Activated CD8-positive, alpha-beta memory T cell treated with anti-CD3 and anti-CD28 coated beads, Interleukin-2, amount 10 ng/mL, durations not matched to agents 7 days and 5 days (primary cell): ENCODE results near the gene HMCN1. TPM values are rescaled to one million over a fixed set of nuclear protein-coding genes. Genes with fewer than 3 reads are reported as not detected.

Experiments used
- ATAC-seq: fragments of 150-1000 bp; cut with Tn5 transposase; one replicate; pipeline ENCODE4 v1.10.0; 2021; ENCODE audit warnings: moderate library complexity
- CTCF ChIA-PET: fragments of 350-600 bp; sonication (Branson Sonifier 250); formaldehyde crosslinking; loops from one replicate; lab custom pipeline; 2021; ENCODE audit warnings: antibody characterized with exemption; lab: Charles Lee
- DNase-seq: peaks from one replicate; pipeline ENCODE4 v3.0.0-alpha.2; 2020
- H3K27ac Mint-ChIP-seq: one replicate; pipeline ENCODE4 v1.8.0; 2021; ENCODE audit warnings: mild to moderate bottlenecking, mixed read lengths
- H3K27me3 Mint-ChIP-seq: one replicate; pipeline ENCODE4 v1.8.0; 2021; ENCODE audit warnings: mixed read lengths
- H3K36me3 Mint-ChIP-seq: one replicate; pipeline ENCODE4 v1.8.0; 2021; ENCODE audit warnings: mild to moderate bottlenecking, mixed read lengths
- H3K4me1 Mint-ChIP-seq: one replicate; pipeline ENCODE4 v1.8.0; 2021; ENCODE audit warnings: mixed read lengths
- H3K4me3 Mint-ChIP-seq: one replicate; pipeline ENCODE4 v1.8.0; 2021; ENCODE audit warnings: mild to moderate bottlenecking, moderate library complexity, mixed read lengths
- H3K9me3 Mint-ChIP-seq: one replicate; pipeline ENCODE4 v1.8.0; 2022; ENCODE audit warnings: low read depth, mixed read lengths
- total RNA-seq, 2 experiments: library from RNA; stranded (reverse); gene quantifications; one replicate each; pipeline ENCODE4 v1.2.3, GENCODE V29; 2021

HMCN1 gene
- total RNA-seq, 2 experiments from 2014 or later = 0.06 to 0.28 TPM

GRCh38 chr1:185920602-185921001, 186.4 kb downstream of the HMCN1 start:
- H3K4me3 Mint-ChIP-seq = no peak overlapping the region
- H3K36me3 Mint-ChIP-seq = no peaks in the 10 kb centered on the region
- ATAC-seq (no peak), DNase-seq (no peak)
- no peak overlapping the region for H3K27ac Mint-ChIP-seq
- CTCF ChIA-PET = no interaction called here
- no peaks in the 10 kb centered on the region for H3K27me3 Mint-ChIP-seq
- no peaks in the 10 kb centered on the region for H3K9me3 Mint-ChIP-seq
- no peaks in the 10 kb centered on the region for H3K4me1 Mint-ChIP-seq

DNA sequence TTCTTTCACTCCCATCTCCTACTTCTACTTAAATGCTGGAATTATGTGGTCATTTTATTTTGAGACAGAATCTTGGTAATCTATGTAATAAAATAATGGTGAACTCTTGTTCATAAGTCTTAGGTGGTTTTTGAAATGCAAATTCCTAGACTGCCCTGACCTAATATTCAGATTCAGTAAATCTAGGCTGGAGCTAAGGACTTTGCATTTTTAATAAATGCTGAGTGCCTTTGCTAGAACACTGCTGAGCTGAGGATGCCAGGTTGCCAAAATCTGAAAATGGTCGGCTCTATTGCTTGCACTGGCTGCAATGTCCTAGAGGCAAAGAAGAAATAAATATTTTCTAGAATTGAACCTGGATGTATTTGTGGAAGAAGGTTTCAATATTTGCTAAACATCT, 187.4 kb downstream of the HMCN1 start:
- H3K27ac Mint-ChIP-seq = no peak overlapping the region
- no peak overlapping the region for H3K4me3 Mint-ChIP-seq
- no peak for ATAC-seq
- no peaks in the 10 kb centered on the region for H3K4me1 Mint-ChIP-seq
- no peaks in the 10 kb centered on the region for H3K36me3 Mint-ChIP-seq
- CTCF ChIA-PET = no interaction called here
- no peaks in the 10 kb centered on the region for H3K9me3 Mint-ChIP-seq
- H3K27me3 Mint-ChIP-seq = no peaks in the 10 kb centered on the region
- no peak for DNase-seq

DNA sequence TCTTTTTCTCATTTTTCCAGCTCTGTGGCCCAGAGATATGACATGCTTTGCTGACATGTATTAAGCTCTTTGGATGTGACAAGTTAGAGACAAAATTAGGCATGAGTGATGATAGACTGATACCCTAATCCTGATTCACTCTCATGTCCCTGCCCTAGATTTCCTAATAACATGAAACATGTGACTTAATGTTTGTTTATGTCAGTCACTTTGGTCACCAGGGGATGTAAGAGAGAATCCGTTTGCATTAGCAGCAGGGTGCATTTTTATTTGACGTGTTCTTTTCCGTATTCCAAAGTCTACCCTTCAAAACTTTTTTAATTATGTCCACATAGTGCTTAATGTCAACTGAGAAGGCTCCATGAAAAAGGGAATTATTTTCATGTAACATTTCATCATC, 192.4 kb downstream of the HMCN1 start:
- no peaks in the 10 kb centered on the region for H3K27me3 Mint-ChIP-seq
- ATAC-seq (no peak), DNase-seq (no peak)
- H3K4me3 Mint-ChIP-seq = no peak overlapping the region
- CTCF ChIA-PET = no interaction called here
- no peak overlapping the region for H3K27ac Mint-ChIP-seq
- H3K36me3 Mint-ChIP-seq = no peaks in the 10 kb centered on the region
- H3K4me1 Mint-ChIP-seq = no peaks in the 10 kb centered on the region
- H3K9me3 Mint-ChIP-seq = no peaks in the 10 kb centered on the region

DNA sequence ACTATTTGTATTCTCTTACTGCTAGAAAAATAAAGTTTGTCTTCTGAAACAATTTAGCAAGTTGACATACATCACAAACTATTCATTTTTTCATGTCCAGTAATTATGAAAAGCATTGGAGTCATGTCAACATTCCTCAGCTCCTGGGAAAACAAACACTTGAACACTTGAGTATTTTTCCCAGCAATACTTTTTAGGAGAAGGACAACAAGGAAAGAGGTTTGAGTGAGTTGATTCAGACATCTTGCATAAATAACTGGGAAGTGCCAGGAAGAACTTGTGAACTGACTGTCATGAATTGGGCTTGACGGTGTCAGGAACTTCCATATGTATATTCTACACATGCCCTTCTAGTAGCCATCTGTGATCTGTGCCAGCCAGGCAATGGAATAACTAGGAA, 195.6 kb downstream of the HMCN1 start:
- H3K4me1 Mint-ChIP-seq = no peaks in the 10 kb centered on the region
- no peak overlapping the region for H3K4me3 Mint-ChIP-seq
- DNase-seq = no peak
- no peak for ATAC-seq
- H3K27ac Mint-ChIP-seq = no peak overlapping the region
- H3K36me3 Mint-ChIP-seq = no peaks in the 10 kb centered on the region
- CTCF ChIA-PET = no interaction called here
- H3K27me3 Mint-ChIP-seq = no peaks in the 10 kb centered on the region
- no peaks in the 10 kb centered on the region for H3K9me3 Mint-ChIP-seq

- H3K9me3 Mint-ChIP-seq = no peaks in the 10 kb centered on the region
- DNase-seq (no peak), ATAC-seq (no peak)
- H3K4me1 Mint-ChIP-seq = no peaks in the 10 kb centered on the region
- no peaks in the 10 kb centered on the region for H3K36me3 Mint-ChIP-seq
- H3K27me3 Mint-ChIP-seq = no peaks in the 10 kb centered on the region
- no peak overlapping the region for H3K4me3 Mint-ChIP-seq
- no peak overlapping the region for H3K27ac Mint-ChIP-seq
- CTCF ChIA-PET = no interaction called here
These were observed 197.2 kb downstream of the HMCN1 start for GRCh38 chr1:185931438-185931837.

DNA sequence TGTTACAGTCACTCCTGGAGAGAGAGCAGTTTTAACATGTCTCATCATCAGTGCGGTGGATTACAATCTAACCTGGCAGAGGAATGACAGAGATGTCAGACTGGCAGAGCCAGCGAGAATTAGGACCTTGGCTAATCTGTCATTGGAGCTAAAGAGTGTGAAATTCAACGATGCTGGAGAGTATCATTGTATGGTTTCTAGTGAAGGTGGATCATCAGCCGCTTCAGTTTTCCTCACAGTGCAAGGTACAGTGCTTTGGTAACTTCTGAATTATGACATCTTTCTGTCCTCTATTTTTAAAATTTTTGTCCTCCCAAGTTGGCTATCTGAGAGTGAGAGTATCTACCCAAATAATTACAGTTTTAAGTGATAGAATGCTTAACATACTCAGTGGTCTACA, 199.4 kb downstream of the HMCN1 start:
- CTCF ChIA-PET = no interaction called here
- Mint-ChIP-seq H3K36me3 (no peaks in the 10 kb centered on the region), H3K27me3 (no peaks in the 10 kb centered on the region), H3K4me3 (no peak overlapping the region), H3K4me1 (no peaks in the 10 kb centered on the region), H3K27ac (no peak overlapping the region), H3K9me3 (no peaks in the 10 kb centered on the region)
- DNase-seq (no peak), ATAC-seq (no peak)

DNA sequence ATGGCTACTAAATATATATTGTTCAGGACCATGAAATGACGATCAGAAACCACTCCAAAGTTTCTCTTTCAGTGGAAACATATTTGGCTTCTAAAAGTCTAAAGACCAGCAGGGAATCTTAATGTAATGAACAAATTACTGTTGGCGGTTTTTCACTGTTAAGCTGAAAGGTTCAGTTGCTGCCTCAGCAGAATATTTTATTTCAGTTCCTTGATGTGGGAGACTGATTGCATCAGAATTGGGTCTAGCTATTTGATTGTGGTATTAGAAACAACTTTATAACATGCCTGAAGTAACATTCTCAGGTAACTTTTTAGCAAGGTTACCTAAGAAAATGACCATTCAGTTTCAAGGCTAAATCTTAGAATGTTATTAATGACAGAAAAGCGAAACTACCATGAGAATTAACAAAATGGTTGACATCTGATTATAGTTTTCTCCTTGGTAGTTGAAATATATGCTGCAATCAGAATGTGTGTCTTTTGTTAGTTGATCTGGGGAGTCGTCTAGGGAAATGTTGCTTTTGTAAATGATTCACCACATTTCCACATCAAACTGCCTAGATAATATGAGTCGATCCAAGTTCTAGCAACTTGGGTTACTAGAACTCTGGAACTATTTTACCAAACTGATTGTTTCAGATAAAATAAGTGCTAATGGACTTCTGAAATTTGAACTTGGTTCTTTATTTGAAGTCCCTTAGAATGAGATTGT, 200.4 kb downstream of the HMCN1 start:
- ATAC-seq (no peak), DNase-seq (no peak)
- Mint-ChIP-seq H3K4me3 (no peak overlapping the region), H3K9me3 (no peaks in the 10 kb centered on the region), H3K27me3 (no peaks in the 10 kb centered on the region), H3K27ac (no peak overlapping the region), H3K36me3 (no peaks in the 10 kb centered on the region), H3K4me1 (no peaks in the 10 kb centered on the region)
- CTCF ChIA-PET = no interaction called here

DNA sequence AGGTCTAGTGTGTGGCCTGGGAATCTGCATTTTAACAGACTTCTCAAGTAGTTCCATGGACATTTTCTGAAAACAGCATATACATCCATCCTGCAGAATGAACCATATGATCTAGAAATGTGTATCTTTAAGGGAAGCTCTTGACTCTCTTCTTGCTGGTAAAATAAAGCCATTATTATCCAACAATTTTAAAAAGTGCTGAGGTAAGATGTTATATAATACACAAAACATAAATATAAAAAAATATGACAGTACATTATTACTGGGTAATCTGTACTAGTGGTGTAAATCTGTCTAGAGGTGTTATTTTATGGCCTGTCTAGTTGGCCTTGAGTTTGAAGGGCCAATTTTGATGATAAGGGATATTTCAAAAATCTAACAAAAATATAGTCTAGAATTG, 201.2 kb downstream of the HMCN1 start:
- DNase-seq (no peak), ATAC-seq (no peak)
- Mint-ChIP-seq H3K36me3 (no peaks in the 10 kb centered on the region), H3K4me3 (no peak overlapping the region), H3K9me3 (no peaks in the 10 kb centered on the region), H3K4me1 (no peaks in the 10 kb centered on the region), H3K27ac (no peak overlapping the region), H3K27me3 (no peaks in the 10 kb centered on the region)
- CTCF ChIA-PET = no interaction called here

DNA sequence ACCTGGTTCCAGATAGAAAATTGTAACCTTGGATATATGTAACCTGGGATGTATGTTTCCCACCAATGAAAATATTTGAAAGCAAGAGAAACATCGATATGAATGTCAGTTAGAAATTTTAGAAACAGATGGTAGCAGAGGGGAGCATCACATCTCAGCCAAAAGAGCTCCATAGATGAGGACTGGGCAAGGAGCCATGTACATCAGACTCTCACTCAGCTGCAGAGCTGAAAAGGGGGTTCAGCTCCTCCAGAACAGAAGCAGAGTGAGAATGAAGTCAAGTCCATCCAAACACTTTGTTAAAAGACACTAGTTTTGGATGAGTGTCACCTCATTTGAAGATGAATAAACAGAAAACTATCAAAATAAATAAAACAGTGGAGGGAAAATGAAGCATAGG, 202.4 kb downstream of the HMCN1 start:
- ATAC-seq = no peak
- Mint-ChIP-seq H3K36me3 (no peaks in the 10 kb centered on the region), H3K4me3 (no peak overlapping the region), H3K4me1 (no peaks in the 10 kb centered on the region), H3K27me3 (no peaks in the 10 kb centered on the region), H3K27ac (no peak overlapping the region), H3K9me3 (no peaks in the 10 kb centered on the region)
- no peak for DNase-seq
- CTCF ChIA-PET = no interaction called here

DNA sequence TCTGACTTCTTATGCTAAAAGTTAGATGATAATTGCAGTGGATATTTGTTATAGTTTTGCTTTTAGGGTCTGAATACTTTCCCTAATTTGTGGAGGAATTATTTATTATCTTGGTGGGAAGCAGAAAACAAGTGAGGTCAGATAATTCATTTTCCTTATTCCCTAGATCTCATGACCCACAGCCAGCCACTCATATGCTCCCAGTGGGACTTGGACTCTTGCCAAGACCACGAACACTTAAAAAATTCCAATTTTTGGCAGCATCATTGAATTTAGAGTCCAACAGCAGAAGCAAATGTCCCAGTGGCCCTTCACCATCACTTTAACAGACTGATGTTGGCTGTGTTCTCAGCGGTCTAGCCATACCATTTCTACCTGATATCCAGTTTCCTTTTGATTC, 204.2 kb downstream of the HMCN1 start:
- CTCF ChIA-PET = no interaction called here
- no peak for DNase-seq
- Mint-ChIP-seq H3K4me3 (no peak overlapping the region), H3K36me3 (no peaks in the 10 kb centered on the region), H3K4me1 (no peaks in the 10 kb centered on the region), H3K27ac (no peak overlapping the region), H3K27me3 (no peaks in the 10 kb centered on the region), H3K9me3 (no peaks in the 10 kb centered on the region)
- ATAC-seq = no peak

DNA sequence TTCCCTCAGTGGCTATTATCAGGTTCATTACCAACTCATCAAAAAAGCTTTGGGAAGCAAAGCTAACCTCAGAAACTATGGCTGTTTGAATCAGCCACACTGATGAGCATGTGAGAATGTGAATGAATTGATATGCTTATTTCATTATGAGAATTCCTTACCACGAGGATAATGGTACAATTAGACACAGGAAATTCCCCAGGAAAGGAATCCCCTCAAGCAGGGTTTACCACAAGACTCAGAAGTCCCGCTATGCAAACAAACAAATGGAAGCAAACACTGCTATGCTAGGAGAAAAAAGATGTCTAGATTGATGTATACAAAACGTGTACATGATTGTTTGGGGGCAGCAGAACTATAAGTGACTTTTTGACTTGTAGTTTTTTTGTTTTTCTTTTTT, 205.0 kb downstream of the HMCN1 start:
- no peak for ATAC-seq
- CTCF ChIA-PET = no interaction called here
- H3K4me1 Mint-ChIP-seq = no peaks in the 10 kb centered on the region
- no peaks in the 10 kb centered on the region for H3K36me3 Mint-ChIP-seq
- no peaks in the 10 kb centered on the region for H3K9me3 Mint-ChIP-seq
- no peaks in the 10 kb centered on the region for H3K27me3 Mint-ChIP-seq
- no peak overlapping the region for H3K4me3 Mint-ChIP-seq
- H3K27ac Mint-ChIP-seq = no peak overlapping the region
- DNase-seq = no peak

GRCh38 chr1:185942961-185943360, 208.8 kb downstream of the HMCN1 start:
- DNase-seq (no peak), ATAC-seq (no peak)
- Mint-ChIP-seq H3K4me1 (no peaks in the 10 kb centered on the region), H3K9me3 (no peaks in the 10 kb centered on the region), H3K27ac (no peak overlapping the region), H3K27me3 (no peaks in the 10 kb centered on the region), H3K4me3 (no peak overlapping the region), H3K36me3 (no peaks in the 10 kb centered on the region)
- CTCF ChIA-PET = no interaction called here

GRCh38 chr1:185956881-185957280, 222.7 kb downstream of the HMCN1 start:
- no peak for ATAC-seq
- CTCF ChIA-PET = no interaction called here
- H3K4me1 Mint-ChIP-seq = no peaks in the 10 kb centered on the region
- peaks cover 3% of the 10 kb centered on the region for H3K27me3 Mint-ChIP-seq
- H3K36me3 Mint-ChIP-seq = no peaks in the 10 kb centered on the region
- no peak overlapping the region for H3K27ac Mint-ChIP-seq
- DNase-seq = no peak
- H3K4me3 Mint-ChIP-seq = no peak overlapping the region
- H3K9me3 Mint-ChIP-seq = no peaks in the 10 kb centered on the region

- no peaks in the 10 kb centered on the region for H3K9me3 Mint-ChIP-seq
- H3K36me3 Mint-ChIP-seq = no peaks in the 10 kb centered on the region
- no peaks in the 10 kb centered on the region for H3K4me1 Mint-ChIP-seq
- no peak overlapping the region for H3K27ac Mint-ChIP-seq
- DNase-seq (no peak), ATAC-seq (no peak)
- no peak overlapping the region for H3K4me3 Mint-ChIP-seq
- CTCF ChIA-PET = no interaction called here
- peaks cover 6% of the 10 kb centered on the region for H3K27me3 Mint-ChIP-seq
These were observed 223.5 kb downstream of the HMCN1 start for GRCh38 chr1:185957441-185958363.
